WTC11 (cell line): ENCODE results near the gene FCN1. TPM values are rescaled to one million over a fixed set of nuclear protein-coding genes. Genes with fewer than 3 reads are reported as not detected.

Source experiments
- ATAC-seq: fragments of 200-7000 bp; cut with Tn5 transposase; 2 replicates; pipeline ENCODE4 v1.10.0; 2021; ENCODE audit warnings: mild to moderate bottlenecking, moderate library complexity
- CTCF ChIA-PET: fragments of 300-600 bp; sonication (Branson Sonifier 250); formaldehyde crosslinking; loops from one replicate; lab custom pipeline; 2021; ENCODE audit warnings: antibody characterized with exemption; lab: Charles Lee
- POLR2A ChIA-PET: fragments of 350-600 bp; sonication (Branson Sonifier 250); formaldehyde crosslinking; loops from one replicate; lab custom pipeline; 2021; ENCODE audit warnings: antibody characterized with exemption; lab: Charles Lee
- DNase-seq: peaks from one replicate; pipeline ENCODE4 v3.0.0; 2021; ENCODE audit warnings: low spot score
- H3K27ac Mint-ChIP-seq: 2 replicates; pipeline ENCODE4 v1.8.0; 2021; ENCODE audit warnings: mixed read lengths
- H3K27me3 Mint-ChIP-seq: 2 replicates; pipeline ENCODE4 v1.8.0; 2021; ENCODE audit warnings: low read depth, mild to moderate bottlenecking, moderate library complexity, mixed read lengths
- H3K36me3 Mint-ChIP-seq: 2 replicates; pipeline ENCODE4 v1.8.0; 2021; ENCODE audit warnings: mixed read lengths
- H3K4me1 Mint-ChIP-seq: 2 replicates; pipeline ENCODE4 v1.8.0; 2022; ENCODE audit warnings: mixed read lengths
- H3K4me3 Mint-ChIP-seq: 2 replicates; pipeline ENCODE4 v1.8.0; 2021; ENCODE audit warnings: mild to moderate bottlenecking, moderate library complexity, mixed read lengths
- H3K9me3 Mint-ChIP-seq: 2 replicates; pipeline ENCODE4 v1.8.0; 2021; ENCODE audit warnings: mixed read lengths
- E2F1 ChIP-seq: sonication (generic); formaldehyde crosslinking; IDR thresholded peaks from 2 replicates; pipeline ENCODE4 v1.8.0; 2022; ENCODE audit warnings: mild to moderate bottlenecking, missing genetic modification reagents
- ESRRA ChIP-seq: sonication (generic); formaldehyde crosslinking; IDR thresholded peaks from 2 replicates; pipeline ENCODE4 v1.8.1; 2022; ENCODE audit warnings: mild to moderate bottlenecking, missing genetic modification reagents, borderline replicate concordance
- FOXP1 ChIP-seq: sonication (generic); formaldehyde crosslinking; IDR thresholded peaks from 2 replicates; pipeline ENCODE4 v1.8.0; 2022; ENCODE audit warnings: missing genetic modification reagents, mild to moderate bottlenecking, moderate library complexity, borderline replicate concordance
- FOXP4 ChIP-seq: sonication (generic); formaldehyde crosslinking; IDR thresholded peaks from 2 replicates; pipeline ENCODE4 v1.8.0; 2022; ENCODE audit warnings: mild to moderate bottlenecking, missing genetic modification reagents
- NFE2L1 ChIP-seq: sonication (generic); formaldehyde crosslinking; IDR thresholded peaks from 2 replicates; pipeline ENCODE4 v1.8.1; 2023; ENCODE audit warnings: missing genetic modification reagents
- NFYB ChIP-seq: sonication (generic); formaldehyde crosslinking; conservative IDR thresholded peaks from 2 replicates; pipeline ENCODE4 v1.8.0; 2022; ENCODE audit warnings: low read depth, missing genetic modification reagents
- OVOL2 ChIP-seq: fragments of 250-450 bp; sonication (Bioruptor Pico); IDR thresholded peaks from 2 replicates; pipeline ENCODE4 v1.9.0; 2021; ENCODE audit warnings: mild to moderate bottlenecking, borderline replicate concordance
- SMAD3 ChIP-seq: sonication (generic); formaldehyde crosslinking; IDR thresholded peaks from 2 replicates; pipeline ENCODE4 v1.8.0; 2022; ENCODE audit warnings: missing genetic modification reagents, mild to moderate bottlenecking, borderline replicate concordance
- STAT6 ChIP-seq: sonication (generic); formaldehyde crosslinking; conservative IDR thresholded peaks from 2 replicates; pipeline ENCODE4 v1.8.1; 2023; ENCODE audit warnings: mild to moderate bottlenecking, low read depth, missing genetic modification reagents, moderate library complexity
- TEAD4 ChIP-seq: sonication (generic); formaldehyde crosslinking; IDR thresholded peaks from 2 replicates; pipeline ENCODE4 v1.8.0; 2022; ENCODE audit warnings: mild to moderate bottlenecking, missing genetic modification reagents
- ZNF219 ChIP-seq: sonication (generic); formaldehyde crosslinking; IDR thresholded peaks from 2 replicates; pipeline ENCODE4 v1.8.0; 2023; ENCODE audit warnings: missing genetic modification reagents, mild to moderate bottlenecking, borderline replicate concordance
- ZNF263 ChIP-seq: sonication (generic); formaldehyde crosslinking; IDR thresholded peaks from 2 replicates; pipeline ENCODE4 v1.8.1; 2022; ENCODE audit warnings: low read depth, mild to moderate bottlenecking, moderate library complexity, missing genetic modification reagents
- ZNF317 ChIP-seq: sonication (generic); formaldehyde crosslinking; IDR thresholded peaks from 2 replicates; pipeline ENCODE4 v1.8.1; 2023; ENCODE audit warnings: low read depth, mild to moderate bottlenecking, moderate library complexity, missing genetic modification reagents, borderline replicate concordance
- total RNA-seq: library from RNA; stranded (reverse); gene quantifications from 3 replicates; pipeline ENCODE4 v1.2.3, GENCODE V29; 2021
- TF ChIP-seq, protein P1 (sequence below): sonication (generic); formaldehyde crosslinking; IDR thresholded peaks from 2 replicates; pipeline ENCODE4 v1.8.0; 2022; ENCODE audit warnings: missing genetic modification reagents
- TF ChIP-seq, protein P2 (sequence below): sonication (generic); formaldehyde crosslinking; IDR thresholded peaks from 2 replicates; pipeline ENCODE4 v1.8.1; 2022; ENCODE audit warnings: missing genetic modification reagents, borderline replicate concordance
- TF ChIP-seq, protein P3 (sequence below): fragments of 250-450 bp; sonication (Bioruptor Pico); IDR thresholded peaks from 2 replicates; pipeline ENCODE4 v1.8.0; 2021; ENCODE audit warnings: mild to moderate bottlenecking
- TF ChIP-seq, protein P4 (sequence below): sonication (generic); formaldehyde crosslinking; conservative IDR thresholded peaks from 2 replicates; pipeline ENCODE4 v1.8.1; 2022; ENCODE audit warnings: mild to moderate bottlenecking, missing genetic modification reagents

FCN1 gene
- total RNA-seq, 1 experiment from 2014 or later = not detected

GRCh38 chr9:134937164-134937555 lies 19.4 kb upstream of the FCN1 start (continued):
- no peak for TF ChIP-seq FOXP4
- TF ChIP-seq ZNF219 (CRISPR knock-in tag) = no peak

GRCh38 chr9:134936346-134937163 lies 18.8 kb upstream of the FCN1 start:
- Mint-ChIP-seq H3K27me3 (no peaks in the 10 kb centered on the region), H3K4me1 (peaks cover 4% of the 10 kb centered on the region; the same call in 1 of the 2 replicates), H3K36me3 (no peaks in the 10 kb centered on the region), H3K9me3 (no peaks in the 10 kb centered on the region), H3K4me3 (no peak overlapping the region), H3K27ac (no peak overlapping the region)
- CTCF ChIA-PET = interaction anchor here (1.0 kb wide), 1 partner anchor 158 kb away, joined by 3 read pairs; no protein-coding TSS in a partner anchor
- POLR2A ChIA-PET = no interaction called here
- ATAC-seq (no peak), DNase-seq (no peak)
- no peak for TF ChIP-seq SMAD3
- TF ChIP-seq ZNF317 (CRISPR knock-in tag) = no peak

DNA sequence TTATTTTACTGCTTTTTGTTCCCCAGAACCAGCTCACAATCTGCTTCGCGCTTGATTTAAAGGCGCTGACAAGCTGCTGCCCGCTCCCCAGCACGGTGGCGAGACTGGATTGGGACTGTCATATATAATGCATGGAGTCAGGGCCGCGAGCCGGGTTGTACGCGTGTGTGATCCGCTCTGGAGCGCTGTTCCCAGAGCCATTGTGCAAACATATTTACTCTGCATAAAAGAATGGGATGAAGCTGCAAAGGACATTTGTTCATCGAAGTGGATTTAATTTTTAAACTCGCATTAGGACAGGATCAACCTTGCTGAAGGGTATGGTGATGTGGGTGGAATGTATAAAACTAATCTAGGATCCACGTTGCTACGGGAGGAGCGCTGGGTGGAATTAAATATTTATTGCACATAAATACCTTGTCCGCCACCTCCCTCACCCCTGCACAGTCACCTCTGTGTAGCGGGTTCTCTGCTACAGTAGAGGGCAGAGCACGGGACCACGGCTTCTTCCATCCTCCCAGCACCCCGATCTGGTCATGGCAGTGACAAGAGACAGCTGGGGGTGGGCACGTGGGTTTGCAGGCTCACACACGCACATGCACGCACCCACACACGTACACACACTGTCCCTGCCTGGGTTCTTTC lies 18.1 kb upstream of the FCN1 start:
- Mint-ChIP-seq H3K27me3 (no peaks in the 10 kb centered on the region), H3K4me1 (peaks cover 4% of the 10 kb centered on the region; the same call in 1 of the 2 replicates), H3K36me3 (no peaks in the 10 kb centered on the region), H3K9me3 (no peaks in the 10 kb centered on the region), H3K27ac (no peak overlapping the region), H3K4me3 (no peak overlapping the region)
- POLR2A ChIA-PET = no interaction called here
- ATAC-seq (no peak), DNase-seq (no peak)
- CTCF ChIA-PET = interaction anchor here (1.0 kb wide), 1 partner anchor 157 kb away, joined by 3 read pairs; no protein-coding TSS in a partner anchor
- no peak for TF ChIP-seq ESRRA (CRISPR knock-in tag)
- TF ChIP-seq, protein P1, sequence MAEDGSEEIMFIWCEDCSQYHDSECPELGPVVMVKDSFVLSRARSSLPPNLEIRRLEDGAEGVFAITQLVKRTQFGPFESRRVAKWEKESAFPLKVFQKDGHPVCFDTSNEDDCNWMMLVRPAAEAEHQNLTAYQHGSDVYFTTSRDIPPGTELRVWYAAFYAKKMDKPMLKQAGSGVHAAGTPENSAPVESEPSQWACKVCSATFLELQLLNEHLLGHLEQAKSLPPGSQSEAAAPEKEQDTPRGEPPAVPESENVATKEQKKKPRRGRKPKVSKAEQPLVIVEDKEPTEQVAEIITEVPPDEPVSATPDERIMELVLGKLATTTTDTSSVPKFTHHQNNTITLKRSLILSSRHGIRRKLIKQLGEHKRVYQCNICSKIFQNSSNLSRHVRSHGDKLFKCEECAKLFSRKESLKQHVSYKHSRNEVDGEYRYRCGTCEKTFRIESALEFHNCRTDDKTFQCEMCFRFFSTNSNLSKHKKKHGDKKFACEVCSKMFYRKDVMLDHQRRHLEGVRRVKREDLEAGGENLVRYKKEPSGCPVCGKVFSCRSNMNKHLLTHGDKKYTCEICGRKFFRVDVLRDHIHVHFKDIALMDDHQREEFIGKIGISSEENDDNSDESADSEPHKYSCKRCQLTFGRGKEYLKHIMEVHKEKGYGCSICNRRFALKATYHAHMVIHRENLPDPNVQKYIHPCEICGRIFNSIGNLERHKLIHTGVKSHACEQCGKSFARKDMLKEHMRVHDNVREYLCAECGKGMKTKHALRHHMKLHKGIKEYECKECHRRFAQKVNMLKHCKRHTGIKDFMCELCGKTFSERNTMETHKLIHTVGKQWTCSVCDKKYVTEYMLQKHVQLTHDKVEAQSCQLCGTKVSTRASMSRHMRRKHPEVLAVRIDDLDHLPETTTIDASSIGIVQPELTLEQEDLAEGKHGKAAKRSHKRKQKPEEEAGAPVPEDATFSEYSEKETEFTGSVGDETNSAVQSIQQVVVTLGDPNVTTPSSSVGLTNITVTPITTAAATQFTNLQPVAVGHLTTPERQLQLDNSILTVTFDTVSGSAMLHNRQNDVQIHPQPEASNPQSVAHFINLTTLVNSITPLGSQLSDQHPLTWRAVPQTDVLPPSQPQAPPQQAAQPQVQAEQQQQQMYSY = no peak
- TF ChIP-seq NFYB (CRISPR knock-in tag) = no peak
- no peak for TF ChIP-seq OVOL2
- TF ChIP-seq ZNF263 = no peak
- no peak for TF ChIP-seq FOXP1 (CRISPR knock-in tag)
- TF ChIP-seq TEAD4 = no peak
- TF ChIP-seq NFE2L1 (CRISPR knock-in tag) = no peak
- no peak for TF ChIP-seq STAT6 (CRISPR knock-in tag)
- TF ChIP-seq, protein P2, sequence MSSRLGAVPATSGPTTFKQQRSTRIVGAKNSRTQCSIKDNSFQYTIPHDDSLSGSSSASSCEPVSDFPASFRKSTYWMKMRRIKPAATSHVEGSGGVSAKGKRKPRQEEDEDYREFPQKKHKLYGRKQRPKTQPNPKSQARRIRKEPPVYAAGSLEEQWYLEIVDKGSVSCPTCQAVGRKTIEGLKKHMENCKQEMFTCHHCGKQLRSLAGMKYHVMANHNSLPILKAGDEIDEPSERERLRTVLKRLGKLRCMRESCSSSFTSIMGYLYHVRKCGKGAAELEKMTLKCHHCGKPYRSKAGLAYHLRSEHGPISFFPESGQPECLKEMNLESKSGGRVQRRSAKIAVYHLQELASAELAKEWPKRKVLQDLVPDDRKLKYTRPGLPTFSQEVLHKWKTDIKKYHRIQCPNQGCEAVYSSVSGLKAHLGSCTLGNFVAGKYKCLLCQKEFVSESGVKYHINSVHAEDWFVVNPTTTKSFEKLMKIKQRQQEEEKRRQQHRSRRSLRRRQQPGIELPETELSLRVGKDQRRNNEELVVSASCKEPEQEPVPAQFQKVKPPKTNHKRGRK (CRISPR knock-in tag) = no peak
- TF ChIP-seq, protein P3, sequence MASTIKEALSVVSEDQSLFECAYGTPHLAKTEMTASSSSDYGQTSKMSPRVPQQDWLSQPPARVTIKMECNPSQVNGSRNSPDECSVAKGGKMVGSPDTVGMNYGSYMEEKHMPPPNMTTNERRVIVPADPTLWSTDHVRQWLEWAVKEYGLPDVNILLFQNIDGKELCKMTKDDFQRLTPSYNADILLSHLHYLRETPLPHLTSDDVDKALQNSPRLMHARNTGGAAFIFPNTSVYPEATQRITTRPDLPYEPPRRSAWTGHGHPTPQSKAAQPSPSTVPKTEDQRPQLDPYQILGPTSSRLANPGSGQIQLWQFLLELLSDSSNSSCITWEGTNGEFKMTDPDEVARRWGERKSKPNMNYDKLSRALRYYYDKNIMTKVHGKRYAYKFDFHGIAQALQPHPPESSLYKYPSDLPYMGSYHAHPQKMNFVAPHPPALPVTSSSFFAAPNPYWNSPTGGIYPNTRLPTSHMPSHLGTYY (CRISPR knock-in tag) = no peak
- no peak for TF ChIP-seq E2F1 (CRISPR knock-in tag)
- TF ChIP-seq, protein P4, sequence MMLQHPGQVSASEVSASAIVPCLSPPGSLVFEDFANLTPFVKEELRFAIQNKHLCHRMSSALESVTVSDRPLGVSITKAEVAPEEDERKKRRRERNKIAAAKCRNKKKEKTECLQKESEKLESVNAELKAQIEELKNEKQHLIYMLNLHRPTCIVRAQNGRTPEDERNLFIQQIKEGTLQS (CRISPR knock-in tag) = no peak
